Mesothelial cell of epicardium (in vitro differentiated cells): ENCODE measurements around the gene FAM43A. TPM values are rescaled to one million over a fixed set of nuclear protein-coding genes. Genes with fewer than 3 reads are reported as not detected.

Experiments
- DNase-seq, 2 experiments: peaks; one replicate each; pipeline ENCODE4 v3.0.0; 2021; ENCODE audit warnings: low spot score in 2 of 2; ENCODE audit not compliant: unreplicated experiment in 2 of 2
- H3K27ac Mint-ChIP-seq: 2 replicates; pipeline ENCODE4 v1.8.0; 2021; ENCODE audit warnings: mixed read lengths
- H3K27me3 Mint-ChIP-seq: 2 replicates; pipeline ENCODE4 v1.8.0; 2021; ENCODE audit warnings: low read depth, mixed read lengths
- H3K36me3 Mint-ChIP-seq: 2 replicates; pipeline ENCODE4 v1.8.0; 2021; ENCODE audit warnings: mixed read lengths
- H3K4me1 Mint-ChIP-seq: 2 replicates; pipeline ENCODE4 v1.8.0; 2021; ENCODE audit warnings: mixed read lengths
- H3K4me3 Mint-ChIP-seq: 2 replicates; pipeline ENCODE4 v1.8.0; 2021; ENCODE audit warnings: mild to moderate bottlenecking, moderate library complexity, mixed read lengths
- H3K9me3 Mint-ChIP-seq: 2 replicates; pipeline ENCODE4 v1.8.0; 2021; ENCODE audit warnings: mixed read lengths
- CTCF ChIP-seq: fragments of 200-600 bp; sonication (generic); IDR thresholded peaks from one replicate; pipeline ENCODE4 v1.5.0; 2021; ENCODE audit warnings: antibody characterized with exemption; ENCODE audit not compliant: unreplicated experiment
- total RNA-seq: library from RNA; stranded (reverse); gene quantifications from 3 replicates; pipeline ENCODE4 v1.2.1, GENCODE V29; 2021

FAM43A gene
- total RNA-seq, 1 donor from 2014 or later: 11.3 TPM

- no peak for DNase-seq
- H3K27ac Mint-ChIP-seq: peak overlapping the region; percentile 60
- H3K4me1 Mint-ChIP-seq: peaks cover 45% of the 10 kb centered on the region
- no peak for TF ChIP-seq CTCF
- peaks cover 25% of the 10 kb centered on the region for H3K27me3 Mint-ChIP-seq
- no peaks in the 10 kb centered on the region for H3K9me3 Mint-ChIP-seq
- H3K4me3 Mint-ChIP-seq: peak overlapping the region; percentile 87
- no peaks in the 10 kb centered on the region for H3K36me3 Mint-ChIP-seq
These were observed 492 bp upstream of the FAM43A start for GRCh38 chr3:194685065-194685717.

GRCh38 chr3:194686414-194686815 is 732 bp downstream of the FAM43A start:
- H3K4me3 Mint-ChIP-seq: peak overlapping the region; percentile 87
- no peaks in the 10 kb centered on the region for H3K36me3 Mint-ChIP-seq
- H3K27ac Mint-ChIP-seq: peak overlapping the region; percentile 33
- peaks cover 20% of the 10 kb centered on the region for H3K27me3 Mint-ChIP-seq
- peaks cover 57% of the 10 kb centered on the region for H3K4me1 Mint-ChIP-seq
- no peaks in the 10 kb centered on the region for H3K9me3 Mint-ChIP-seq
- peak in 1 of 2 experiments; percentile 21 for DNase-seq
- TF ChIP-seq CTCF: no peak

- Mint-ChIP-seq H3K36me3 (no peaks in the 10 kb centered on the region), H3K4me1 (peaks cover 62% of the 10 kb centered on the region), H3K9me3 (no peaks in the 10 kb centered on the region), H3K27me3 (peaks cover 20% of the 10 kb centered on the region), H3K27ac (peak overlapping the region; percentile 82), H3K4me3 (peak overlapping the region; percentile 87)
- peak in 1 of 2 experiments; percentile 57 for DNase-seq
- TF ChIP-seq CTCF: no peak
These were observed 1.3 kb downstream of the FAM43A start for GRCh38 chr3:194686816-194687637.

- no peaks in the 10 kb centered on the region for H3K36me3 Mint-ChIP-seq
- peak overlapping the region; percentile 87 for H3K4me3 Mint-ChIP-seq
- H3K9me3 Mint-ChIP-seq: no peaks in the 10 kb centered on the region
- peak; percentile 54 for TF ChIP-seq CTCF
- DNase-seq: peak; percentile 50 to 70
- H3K4me1 Mint-ChIP-seq: peaks cover 61% of the 10 kb centered on the region
- peaks cover 20% of the 10 kb centered on the region for H3K27me3 Mint-ChIP-seq
- H3K27ac Mint-ChIP-seq: peak overlapping the region; percentile 93
These were observed 2.0 kb downstream of the FAM43A start for GRCh38 chr3:194687638-194688199.

GRCh38 chr3:194688200-194688740 is 2.6 kb downstream of the FAM43A start:
- H3K27ac Mint-ChIP-seq: peak overlapping the region; percentile 93
- H3K4me3 Mint-ChIP-seq: peak overlapping the region; percentile 87
- no peak for DNase-seq
- H3K36me3 Mint-ChIP-seq: no peaks in the 10 kb centered on the region
- peaks cover 20% of the 10 kb centered on the region for H3K27me3 Mint-ChIP-seq
- H3K4me1 Mint-ChIP-seq: peaks cover 58% of the 10 kb centered on the region
- H3K9me3 Mint-ChIP-seq: no peaks in the 10 kb centered on the region
- peak; percentile 28 for TF ChIP-seq CTCF
